ENCODE results near the gene FPR3.

- TF ChIP-seq EP300 (IDR thresholded peaks at IDR 0.05; ENCODE audit: borderline replicate concordance) (no peak), MAX (IDR thresholded peaks at IDR 0.05) (no peak), TAF1 (IDR thresholded peaks at IDR 0.05; ENCODE audit: low read depth) (no peak), RAD21 (IDR thresholded peaks at IDR 0.05; ENCODE audit: low read depth) (no peak), TCF12 (IDR thresholded peaks at IDR 0.05; ENCODE audit: low read depth) (no peak), CEBPB (IDR thresholded peaks at IDR 0.05) (no peak), FOXM1 (IDR thresholded peaks at IDR 0.05; ENCODE audit: borderline replicate concordance, low read depth) (no peak), EGR1 (IDR thresholded peaks at IDR 0.05) (no peak), ZBTB7A (IDR thresholded peaks at IDR 0.05; ENCODE audit: low read depth) (no peak)
These were observed 28.5 kb upstream of the FPR3 start for GRCh38 chr19:51766461-51766860.

All from Ishikawa (cell line).